COLO668 (cell line): Measurements from ENCODE around the gene ZNF493.

Experiments
- DNase-seq: peaks from one replicate; lab custom pipeline; 2025; ENCODE audit not compliant: unreplicated experiment; lab: John Stamatoyannopoulos, UW

ZNF493 gene

DNA sequence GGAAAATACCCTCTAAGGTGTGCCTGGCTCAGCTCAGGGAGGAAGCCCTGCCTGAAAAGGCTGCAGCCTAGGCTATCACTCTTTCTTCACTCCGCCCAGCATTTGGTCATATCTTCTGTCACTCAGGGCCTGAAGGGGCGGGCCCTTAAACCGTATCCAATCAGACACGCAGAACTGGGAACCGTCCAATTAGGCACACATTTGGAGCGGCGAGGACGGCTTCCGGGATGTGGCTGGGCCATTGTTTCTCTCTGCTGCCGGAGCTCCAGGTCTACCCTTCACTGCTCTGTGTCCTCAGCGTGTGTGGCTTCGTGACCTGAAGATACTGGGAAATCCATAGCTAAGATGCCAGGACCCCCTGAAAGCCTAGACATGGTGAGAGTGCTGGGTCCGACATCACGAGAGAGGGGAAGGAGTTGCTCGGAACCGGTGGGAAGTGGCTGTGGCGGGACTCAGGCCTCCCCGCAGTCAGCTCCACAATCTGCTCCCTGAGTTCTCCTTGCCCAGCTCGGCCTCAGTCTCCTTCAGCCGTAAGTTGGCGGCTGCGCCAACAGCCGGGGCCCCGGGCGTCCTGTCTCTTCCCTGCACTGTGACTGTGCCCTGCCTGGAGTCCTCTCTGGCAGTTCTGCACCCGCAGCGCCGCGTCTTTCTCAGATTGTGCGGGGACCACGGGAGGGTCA, at the start of gene ZNF493:
ZNF493 (plus strand) TSS at position 241 of the 680 bp plus-strand sequence; CDS start at position 346, 105 bp downstream.
- peak; percentile 91 for DNase-seq

DNA sequence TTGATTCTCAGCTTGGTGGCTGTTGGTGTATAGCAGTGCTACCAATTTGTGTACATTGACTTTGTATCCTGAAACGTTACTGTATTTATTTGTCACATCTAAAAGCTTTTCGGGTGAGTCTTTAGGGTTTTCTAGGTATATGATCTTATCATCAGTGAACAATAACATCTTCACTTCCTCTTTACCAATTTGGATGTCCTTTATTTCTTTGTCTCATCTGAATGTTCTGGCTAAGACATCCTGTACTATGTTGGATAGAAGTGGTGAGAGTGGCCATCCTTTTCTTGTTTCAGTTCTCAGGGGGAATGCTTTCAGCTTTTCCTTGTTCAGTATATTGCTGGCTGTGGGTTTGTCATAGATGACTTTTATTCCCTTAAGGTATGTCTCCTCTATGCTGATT, 44.1 kb upstream of the ZNF493 start:
- DNase-seq = no peak

DNA sequence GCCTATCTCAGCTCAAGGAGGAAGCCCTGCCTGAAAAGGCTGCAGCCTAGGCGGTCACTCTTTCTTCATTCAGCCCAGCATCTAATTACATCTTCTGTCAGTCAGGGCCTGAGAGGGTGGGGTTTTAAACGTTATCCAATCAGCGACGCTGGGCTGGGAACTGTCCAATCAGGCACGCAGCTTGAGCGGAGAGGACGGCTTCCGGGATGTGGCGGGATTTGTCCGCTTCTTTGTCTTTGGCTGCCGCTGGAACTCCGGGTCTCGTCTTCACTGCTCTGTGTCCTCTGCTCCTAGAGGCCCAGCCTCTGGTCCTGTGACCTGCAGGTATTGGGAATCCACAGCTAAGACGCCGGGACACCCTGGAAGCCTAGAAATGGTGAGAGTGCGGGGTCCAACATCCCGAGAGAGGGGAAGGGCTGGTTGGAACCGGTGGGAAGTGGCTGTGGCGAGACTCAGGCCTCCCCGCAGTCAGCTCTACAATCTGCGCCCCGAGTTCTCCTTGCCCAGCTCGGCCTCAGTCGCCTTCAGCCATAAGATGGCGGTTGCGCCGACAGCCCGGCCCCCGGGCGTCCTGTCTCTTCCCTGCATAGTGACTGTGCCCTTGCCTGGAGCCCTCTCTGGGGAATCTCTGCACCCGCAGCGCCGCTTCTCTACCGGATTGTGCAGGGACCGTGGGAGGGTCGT, 38.0 kb upstream of the ZNF493 start, which contains the start of gene ZNF738:
ZNF738 (plus strand) TSS at position 233 of the 684 bp plus-strand sequence; CDS start at position 374, 141 bp downstream.
- peak; percentile 88 for DNase-seq

DNA sequence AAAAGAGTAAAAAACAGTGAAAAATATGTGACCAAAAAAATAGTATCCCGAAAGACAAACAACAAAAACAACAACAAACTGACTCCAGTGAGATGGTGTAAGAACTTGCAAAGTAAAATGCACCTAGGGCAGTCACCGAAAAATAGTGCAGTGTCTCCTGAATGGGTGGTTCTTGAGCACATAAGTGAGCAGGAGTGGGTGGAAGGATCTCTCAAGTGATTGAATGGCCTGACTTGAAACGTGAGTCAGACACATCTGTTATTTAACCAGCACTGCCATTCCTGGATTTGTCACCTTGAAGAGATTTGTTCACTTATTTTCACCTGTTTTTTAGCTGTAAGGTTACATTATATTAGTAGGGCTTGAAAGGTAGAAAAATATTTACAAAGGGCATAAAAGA, 34.6 kb upstream of the ZNF493 start:
- no peak for DNase-seq

DNA sequence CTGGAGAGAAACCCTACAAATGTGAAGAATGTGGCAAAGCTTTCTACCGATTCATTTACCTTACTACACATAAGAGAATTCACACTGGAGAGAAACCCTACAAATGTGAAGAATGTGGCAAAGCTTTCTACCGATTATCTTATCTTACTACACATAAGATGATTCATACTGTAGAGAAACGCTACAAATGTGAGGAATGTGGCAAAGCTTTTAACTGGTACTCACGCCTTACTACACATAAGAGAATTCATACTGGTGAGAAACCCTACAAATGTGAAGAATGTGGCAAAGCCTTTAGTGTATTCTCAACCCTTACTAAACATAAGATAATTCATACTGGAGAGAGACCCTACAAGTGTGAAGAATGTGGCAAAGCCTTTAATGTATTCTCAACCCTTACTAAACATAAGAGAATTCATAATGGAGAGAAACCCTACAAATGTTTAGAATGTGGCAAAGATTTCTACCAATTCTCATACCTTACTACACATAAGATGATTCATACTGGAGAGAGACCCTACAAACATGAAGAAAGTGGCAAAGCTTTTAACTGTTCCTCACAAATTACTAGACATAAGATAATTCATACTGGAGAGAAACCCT, 12.9 kb upstream of the ZNF493 start:
- DNase-seq = no peak

DNA sequence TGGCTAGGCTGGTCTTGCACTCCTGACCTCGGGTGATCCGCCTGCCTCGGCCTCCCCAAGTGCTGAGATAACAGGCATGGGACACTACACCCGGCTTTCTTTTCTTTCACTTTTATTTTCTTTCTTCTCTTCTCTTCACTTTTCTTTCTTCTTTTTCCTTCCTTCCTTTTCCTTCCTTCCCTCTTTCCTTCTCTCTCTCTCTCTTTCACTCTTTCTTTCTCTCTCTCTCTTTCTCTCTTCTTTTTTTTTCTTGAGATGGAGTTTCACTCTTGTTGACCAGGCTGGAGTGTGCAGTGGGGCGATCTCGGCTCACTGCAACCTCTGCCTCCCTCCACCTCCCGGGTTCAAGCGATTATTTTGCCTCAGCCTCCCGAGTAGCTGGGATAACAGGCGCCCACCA, 812 bp upstream of the ZNF493 start:
- no peak for DNase-seq

DNA sequence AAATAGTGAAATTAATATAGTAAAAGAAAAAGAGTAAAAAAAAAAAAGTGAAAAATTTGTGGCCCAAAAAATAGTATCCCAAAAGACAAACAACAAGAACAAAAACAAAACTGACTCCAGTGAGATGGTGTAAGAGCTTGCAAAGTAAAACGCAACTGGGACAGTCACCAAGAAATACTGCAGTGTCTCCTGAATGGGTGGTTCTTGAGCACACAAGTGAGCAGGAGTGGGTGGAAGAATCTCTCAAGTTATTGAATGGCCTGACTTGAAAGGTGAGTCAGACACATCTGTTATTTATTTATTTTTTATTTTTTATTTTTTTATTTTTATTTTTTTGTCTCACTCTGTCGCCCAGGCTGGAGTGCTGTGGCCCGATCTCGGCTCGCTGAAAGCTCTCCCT, 1.9 kb downstream of the ZNF493 start:
- DNase-seq = no peak

DNA sequence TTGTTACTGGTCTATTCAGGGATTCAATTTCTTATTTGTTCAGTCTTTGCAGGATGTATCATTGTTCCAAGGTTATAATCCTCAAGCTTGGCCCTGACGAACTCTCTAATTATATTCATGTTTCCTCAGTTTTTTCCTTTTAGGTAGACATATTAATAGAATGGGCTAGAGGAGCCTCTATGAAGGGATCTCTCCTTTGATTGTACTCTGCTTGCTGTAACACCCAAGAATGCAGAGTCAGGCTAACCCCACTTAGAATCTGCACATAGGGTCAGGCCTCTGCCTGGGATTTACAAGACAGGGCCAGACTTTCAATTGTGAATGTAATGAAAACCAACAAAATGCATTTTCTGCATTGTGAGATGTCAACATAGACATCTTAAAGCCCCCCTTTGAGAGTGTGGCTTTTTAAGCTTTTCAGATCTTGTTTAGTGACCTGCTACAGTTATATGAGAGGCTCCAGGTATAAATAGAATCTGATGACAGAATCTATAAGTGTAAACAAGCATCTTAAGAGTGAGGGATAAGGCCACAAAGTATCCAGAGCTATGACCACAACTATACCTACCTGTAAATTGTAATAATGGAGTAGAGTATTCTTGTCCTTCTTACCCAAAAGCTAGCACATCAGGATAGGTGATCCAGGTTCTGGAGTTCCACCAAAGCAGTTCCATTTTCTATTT, 5.5 kb downstream of the ZNF493 start:
- DNase-seq = no peak

DNA sequence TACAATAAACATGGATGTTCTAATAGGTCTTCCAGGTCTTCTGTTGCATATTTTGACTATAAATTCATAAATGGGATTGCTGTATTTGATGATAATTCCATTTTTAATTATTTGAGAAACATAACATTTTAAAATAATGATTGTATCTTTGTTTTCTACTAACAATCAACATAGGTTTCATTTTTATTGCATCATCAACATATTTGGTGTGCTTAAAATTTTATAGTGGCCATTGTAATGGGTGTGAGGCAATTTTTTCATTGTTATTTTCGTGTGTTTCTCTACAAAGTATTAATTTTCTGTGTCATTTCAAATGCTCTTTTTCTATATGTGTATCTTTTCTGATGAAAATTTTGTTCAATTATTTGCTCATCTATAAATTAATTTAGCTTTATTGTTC, 13.2 kb downstream of the ZNF493 start:
- DNase-seq = no peak

DNA sequence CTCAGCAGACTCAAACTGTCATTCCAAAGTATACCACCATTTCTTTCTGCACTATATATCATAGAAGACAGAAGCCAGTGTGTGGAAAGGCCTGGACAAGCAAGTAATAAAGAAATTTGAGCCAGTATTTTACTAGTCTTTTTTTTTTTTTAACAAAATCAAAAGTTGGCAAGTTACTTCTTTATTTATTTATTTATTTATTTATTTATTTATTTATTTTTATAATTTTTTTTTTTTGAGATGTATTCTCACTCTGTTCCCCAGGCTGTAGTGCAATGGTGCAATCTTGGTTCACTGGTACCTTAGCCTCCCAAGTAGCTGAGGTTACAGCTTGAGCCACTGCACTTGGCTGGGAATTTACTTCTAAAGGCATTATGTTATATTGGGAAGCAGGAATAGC, 25.3 kb downstream of the ZNF493 start:
- DNase-seq = no peak

DNA sequence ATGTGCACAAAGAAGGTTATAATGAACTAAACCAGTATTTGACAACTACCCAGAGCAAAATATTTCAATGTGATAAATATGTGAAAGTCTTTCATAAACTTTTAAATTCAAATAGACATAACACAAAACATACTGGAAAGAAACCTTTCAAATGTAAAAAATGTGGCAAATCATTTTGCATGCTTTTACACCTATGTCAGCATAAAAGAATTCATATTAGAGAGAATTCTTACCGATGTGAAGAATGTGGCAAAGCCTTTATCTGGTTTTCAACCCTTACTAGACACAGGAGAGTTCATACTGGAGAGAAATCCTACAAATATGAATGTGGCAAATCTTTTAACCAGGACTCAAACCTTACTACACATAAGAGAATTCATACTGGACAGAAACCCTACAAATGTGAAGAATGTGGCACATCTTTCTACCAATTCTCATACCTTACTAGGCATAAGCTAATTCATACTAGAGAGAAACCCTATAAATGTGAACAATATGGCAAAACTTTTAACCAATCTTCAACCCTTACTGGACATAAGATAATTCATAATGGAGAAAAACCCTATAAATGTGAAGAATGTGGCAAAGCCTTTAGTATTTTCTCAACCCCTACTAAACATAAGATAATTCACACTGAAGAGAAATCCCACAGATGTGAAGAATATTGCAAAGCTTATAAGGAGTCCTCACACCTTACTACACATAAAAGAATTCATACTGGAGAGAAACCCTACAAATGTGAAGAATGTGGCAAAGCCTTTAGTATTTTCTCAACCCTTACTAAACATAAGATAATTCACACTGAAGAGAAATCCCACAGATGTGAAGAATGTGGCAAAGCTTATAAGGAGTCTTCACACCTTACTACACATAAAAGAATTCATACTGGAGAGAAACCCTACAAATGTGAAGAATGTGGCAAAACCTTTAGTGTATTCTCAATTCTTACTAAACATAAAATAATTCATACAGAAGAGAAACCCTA, 26.4 kb downstream of the ZNF493 start:
- no peak for DNase-seq

DNA sequence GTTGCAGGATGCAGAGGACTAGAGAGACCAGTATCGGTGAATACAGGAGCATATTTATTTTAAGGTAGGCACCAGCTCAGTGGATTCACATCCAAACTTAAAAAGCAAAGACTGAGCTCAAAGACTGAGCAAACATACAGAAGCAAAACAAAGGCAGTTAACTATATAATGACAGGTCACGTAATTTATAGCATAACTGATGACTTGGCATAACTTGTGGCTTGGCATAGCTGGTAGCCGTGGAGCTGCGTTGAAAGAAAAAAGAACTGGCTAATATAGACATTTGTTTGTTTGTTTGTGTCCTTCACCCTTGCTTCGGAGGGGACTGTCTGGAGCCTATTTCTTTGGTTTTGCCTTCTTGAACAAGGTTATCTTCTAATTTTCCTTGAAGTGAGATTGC, 33.7 kb downstream of the ZNF493 start:
- no peak for DNase-seq

DNA sequence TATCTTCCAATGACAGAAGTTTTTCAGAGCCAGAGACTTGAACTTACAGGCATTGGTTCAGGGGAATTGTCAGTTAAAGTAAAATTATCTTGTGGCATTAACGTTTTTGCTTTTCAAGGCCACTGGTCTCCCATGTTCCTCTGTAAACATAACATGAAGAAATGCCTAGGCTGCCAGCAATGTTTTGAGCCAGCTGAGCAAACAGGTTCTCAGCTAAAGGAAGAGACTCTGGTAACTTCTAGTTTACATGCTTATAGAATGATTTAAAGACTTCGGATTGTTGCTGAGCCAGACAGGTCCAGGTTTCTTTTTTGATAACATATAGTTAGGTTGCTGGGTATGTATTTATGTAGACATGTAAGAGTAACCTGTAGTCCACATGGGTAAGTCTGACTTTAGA, 35.7 kb downstream of the ZNF493 start:
- no peak for DNase-seq

DNA sequence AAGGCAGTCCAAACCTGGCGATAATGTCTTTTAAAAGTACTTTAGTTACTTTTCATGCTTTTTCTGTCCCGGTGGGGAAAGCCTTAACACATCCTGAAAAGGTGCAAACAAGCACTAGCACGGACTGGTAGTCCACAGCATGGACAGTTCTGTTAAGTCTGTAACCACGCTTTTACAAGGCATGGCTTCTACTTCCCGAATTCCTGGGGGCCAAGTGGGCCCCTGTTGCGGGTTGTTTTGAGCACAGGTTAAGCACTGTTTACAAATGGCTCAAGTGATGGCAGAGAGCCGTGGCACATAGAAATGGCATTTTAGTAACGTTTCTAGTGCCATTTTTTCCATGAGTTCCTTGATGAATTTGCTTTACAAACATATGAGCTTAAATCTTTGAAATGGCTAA, 37.6 kb downstream of the ZNF493 start:
- DNase-seq = no peak

DNA sequence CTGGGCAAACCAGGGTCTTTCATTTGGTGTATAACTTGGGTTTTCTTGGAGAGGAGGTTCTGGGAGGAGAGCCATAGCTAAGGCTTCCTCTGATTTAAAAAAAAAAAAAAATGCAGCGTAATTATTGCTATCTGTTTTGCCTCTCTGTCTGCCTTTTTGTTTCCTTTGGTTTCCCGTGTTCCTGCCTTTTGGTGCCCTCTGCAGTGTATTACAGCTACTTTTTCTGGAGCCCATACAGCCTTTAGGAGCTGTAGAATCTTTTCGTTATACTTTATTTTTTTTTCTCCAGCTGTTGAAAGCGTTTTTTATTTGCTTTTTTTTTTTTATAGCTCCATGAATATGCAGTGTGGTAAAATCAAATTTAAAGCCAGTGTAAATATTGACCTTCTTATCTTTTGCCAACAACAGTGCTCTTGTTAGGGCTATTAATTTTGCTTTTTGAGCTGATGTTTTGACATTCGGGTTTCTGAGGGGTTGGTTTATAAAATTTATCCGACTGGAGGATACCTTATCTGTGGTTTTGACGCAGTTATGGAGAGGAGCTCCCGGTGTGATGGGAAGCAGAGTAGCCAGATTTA, 38.1 kb downstream of the ZNF493 start:
- DNase-seq = no peak

DNA sequence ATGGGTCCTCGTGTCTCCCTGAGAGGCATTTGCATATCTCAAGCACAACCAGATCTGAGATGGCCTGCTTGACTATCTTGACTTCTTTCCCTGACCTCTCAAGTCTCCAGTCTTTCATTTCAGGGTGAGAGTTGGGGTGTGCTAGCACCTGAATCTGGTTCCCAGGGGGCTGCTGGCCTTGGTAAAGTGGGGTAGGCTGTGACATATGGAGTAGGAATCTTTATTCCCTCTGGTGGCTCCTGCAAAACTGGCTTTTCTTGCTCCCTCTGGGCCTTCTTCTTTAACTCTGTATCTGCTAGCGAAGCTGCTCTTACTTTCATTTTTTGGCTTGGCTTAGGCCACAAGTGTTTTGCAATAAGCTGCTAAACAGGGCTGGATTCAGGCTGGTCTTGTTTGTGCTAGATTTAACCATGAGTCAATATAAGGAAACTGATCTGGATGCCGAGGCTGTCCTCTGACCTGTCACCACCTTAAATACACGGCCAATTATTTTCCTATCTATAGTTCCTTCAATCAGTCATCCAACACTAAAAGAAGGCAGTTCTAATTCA, 42.3 kb downstream of the ZNF493 start:
- DNase-seq = no peak

DNA sequence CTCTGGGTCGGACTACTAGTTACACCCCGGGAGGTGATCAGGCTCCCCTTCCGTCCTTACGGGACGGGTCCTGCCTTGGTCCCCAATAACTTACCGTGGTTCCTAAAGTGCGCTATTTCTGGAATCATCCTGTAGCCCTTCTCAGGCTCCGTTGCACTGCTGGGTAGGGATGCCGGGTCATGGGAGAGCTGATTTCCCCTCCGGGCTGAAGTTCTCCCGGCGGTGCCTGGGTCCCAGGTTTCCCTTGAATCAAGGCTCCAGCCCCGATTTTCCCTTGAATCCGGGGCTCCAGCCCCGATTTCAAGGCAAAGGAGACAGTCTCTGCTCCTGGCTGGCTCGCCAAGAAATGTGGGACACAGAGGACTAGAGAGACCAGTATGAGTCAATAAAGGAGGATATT, 43.4 kb downstream of the ZNF493 start:
- DNase-seq = no peak

DNA sequence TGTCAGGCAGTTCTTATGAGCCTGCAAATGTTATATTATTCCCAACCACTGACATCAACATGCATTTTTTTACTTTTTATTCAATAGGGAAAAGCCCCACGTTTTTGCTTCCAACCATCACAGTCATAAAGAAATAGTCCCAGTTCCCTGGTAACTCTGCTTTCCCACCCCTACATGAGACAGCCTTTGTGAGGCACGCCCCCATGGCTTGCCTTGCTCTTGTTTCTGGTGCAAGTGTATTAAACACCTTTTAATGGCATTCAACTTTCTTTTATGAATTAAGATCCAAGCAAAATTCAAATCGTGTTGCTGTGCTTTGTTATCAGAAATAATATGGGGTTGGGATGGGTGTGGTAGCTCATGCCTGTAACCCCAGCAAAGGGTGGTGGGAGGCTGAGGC, 54.3 kb downstream of the ZNF493 start:
- no peak for DNase-seq

DNA sequence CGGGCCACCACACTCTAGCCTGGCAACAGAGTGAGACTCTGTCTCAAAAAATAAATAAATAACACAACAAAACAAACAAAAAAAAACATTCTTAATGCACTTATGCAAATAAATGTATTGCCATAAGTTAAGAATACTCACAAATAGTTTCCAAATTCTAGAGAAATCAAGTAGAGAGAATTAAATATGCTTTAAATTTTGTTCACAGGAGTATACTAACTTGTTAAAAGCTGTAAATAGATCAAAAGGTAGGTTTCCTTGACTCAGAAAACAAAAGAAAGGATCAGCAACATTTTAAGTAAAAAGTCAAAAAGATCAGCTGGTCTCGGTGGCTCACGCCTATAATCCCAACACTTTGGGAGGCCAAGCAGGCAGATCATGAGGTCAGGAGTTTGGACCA, 58.0 kb downstream of the ZNF493 start:
- DNase-seq = no peak

DNA sequence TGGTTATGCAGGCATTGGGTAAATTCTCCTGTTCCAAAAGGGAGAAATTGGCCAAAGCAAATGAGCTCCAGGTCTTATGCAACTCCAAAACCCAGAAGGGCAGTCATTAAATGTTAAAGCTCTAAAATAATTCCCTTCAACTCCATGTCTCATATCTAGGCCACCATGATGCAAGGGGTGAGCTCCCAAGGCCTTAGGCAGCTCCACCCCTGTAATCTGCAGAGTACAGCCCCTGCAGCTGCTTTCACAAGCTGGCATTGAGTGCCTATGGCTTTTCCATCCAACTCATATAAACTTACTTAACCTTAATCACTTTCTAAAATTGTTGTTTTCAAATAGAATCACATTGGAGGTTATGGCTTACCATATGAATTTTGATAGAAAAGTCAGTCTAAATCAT, 63.8 kb downstream of the ZNF493 start:
- DNase-seq = no peak
